ENCODE results near the gene FADS6.

- TF ChIP-seq POLR2A (IDR thresholded peaks at IDR 0.05) (no peak), CTCF (IDR thresholded peaks at IDR 0.05 in 4 of 5, conservative IDR thresholded peaks at IDR 0.05 in 1 of 5) (no peak)
These were observed 43.0 kb upstream of the FADS6 start for GRCh38 chr17:74936470-74936799.

All from gastrocnemius medialis (tissue), 4 donors.